ENCODE data around the gene NR2F1.
A peak's percentile ranks its signal among the peaks of the same experiment; 100 is the strongest.

Gene NR2F1

DNA sequence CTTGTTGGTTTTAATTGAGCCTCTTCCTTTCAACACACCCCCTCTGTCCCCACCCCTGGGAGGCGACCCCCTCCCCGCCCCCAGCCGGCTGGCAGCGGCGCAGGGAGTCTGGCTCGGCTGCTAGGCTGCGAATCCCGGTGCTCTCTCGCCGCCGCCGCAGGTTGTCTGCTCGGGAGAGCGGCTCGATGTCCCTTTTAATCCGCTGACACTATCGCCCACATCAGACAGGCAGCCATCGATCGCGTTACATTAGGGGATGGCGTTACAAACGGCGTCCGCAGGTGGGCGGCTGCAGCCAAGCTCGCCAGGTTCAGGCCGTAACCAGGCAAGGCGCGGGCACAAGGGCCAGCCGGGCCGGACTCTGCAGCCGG is 3.3 kb upstream of the NR2F1 start:
- H3K9me3 ChIP-seq (ENCODE audit: insufficient read depth, low read length), result no peaks in the 10 kb centered on the region
- peaks cover 89% of the 10 kb centered on the region for H3K27me3 ChIP-seq (ENCODE audit: insufficient read depth, insufficient read length)
- no peak for DNase-seq (ENCODE audit: low read depth, low spot score)
- H3K4me1 ChIP-seq (ENCODE audit: insufficient read depth, insufficient read length), result peaks cover 10% of the 10 kb centered on the region
- H3K9ac ChIP-seq (ENCODE audit: insufficient read length, low read depth), result peak overlapping the region; percentile 50
- no peaks in the 10 kb centered on the region for H3K36me3 ChIP-seq (ENCODE audit: insufficient read depth, insufficient read length, low read length)
- TF ChIP-seq SUZ12 (IDR thresholded peaks at IDR 0.05; ENCODE audit: extremely low read depth, insufficient read depth, insufficient read length), result peak; percentile 38
- TF ChIP-seq YY1 (IDR thresholded peaks at IDR 0.05; ENCODE audit: insufficient read depth, insufficient read length), result no peak
- TF ChIP-seq ZNF274 (IDR thresholded peaks at IDR 0.05; ENCODE audit: low read depth, low read length), result no peak
- H3K4me3 ChIP-seq (ENCODE audit: insufficient read length, low read depth), result peak overlapping the region; percentile 42

DNA sequence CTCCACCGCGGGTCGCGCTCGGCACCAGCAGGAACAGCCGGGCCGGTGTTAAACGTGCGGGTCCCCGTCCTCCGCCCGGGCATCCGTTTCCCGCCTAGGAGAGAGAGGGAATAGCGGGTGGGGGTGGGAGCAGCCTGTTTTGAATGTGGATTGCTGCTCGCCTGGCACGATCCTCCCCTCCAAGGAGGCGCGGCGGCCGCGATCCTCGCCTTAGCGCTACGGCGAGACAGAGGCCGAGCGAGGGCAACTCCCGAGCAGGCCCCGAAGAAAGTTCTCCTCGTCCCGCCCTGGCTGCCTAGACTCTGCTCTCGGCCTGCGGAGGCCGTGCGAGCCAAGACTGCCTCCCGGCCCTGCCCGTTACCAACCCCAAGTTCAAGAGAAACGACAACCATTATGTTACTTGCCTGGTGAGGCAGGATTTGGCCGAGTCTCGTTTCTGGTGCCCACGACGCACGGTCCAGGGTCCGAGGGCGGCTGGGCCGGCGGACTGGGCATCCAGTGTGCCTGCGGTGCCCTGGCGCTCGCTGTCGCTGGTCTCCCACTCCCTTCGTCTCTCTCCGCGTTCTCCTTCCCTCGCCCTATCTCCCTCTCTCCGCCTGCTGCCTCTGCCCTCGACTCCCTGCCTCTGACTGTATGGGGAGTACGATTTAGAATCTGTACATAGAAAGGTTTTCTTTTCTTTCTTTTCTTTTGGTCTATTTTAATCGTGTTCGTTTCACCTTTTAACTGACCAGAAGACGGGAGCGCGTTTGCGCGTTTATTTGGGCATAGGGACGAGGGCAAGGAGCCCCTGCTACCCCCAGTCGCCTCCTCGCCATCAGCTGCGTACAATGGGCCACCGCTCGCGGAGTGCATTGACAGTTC is 2.7 kb upstream of the NR2F1 start:
- H3K4me1 ChIP-seq (ENCODE audit: insufficient read depth, insufficient read length), result peaks cover 10% of the 10 kb centered on the region
- H3K36me3 ChIP-seq (ENCODE audit: insufficient read depth, insufficient read length, low read length), result no peaks in the 10 kb centered on the region
- peaks cover 86% of the 10 kb centered on the region for H3K27me3 ChIP-seq (ENCODE audit: insufficient read depth, insufficient read length)
- H3K9ac ChIP-seq (ENCODE audit: insufficient read length, low read depth), result peak overlapping the region; percentile 56
- no peak for TF ChIP-seq ZNF274 (IDR thresholded peaks at IDR 0.05; ENCODE audit: low read depth, low read length)
- no peak for TF ChIP-seq YY1 (IDR thresholded peaks at IDR 0.05; ENCODE audit: insufficient read depth, insufficient read length)
- peak; percentile 76 for TF ChIP-seq SUZ12 (IDR thresholded peaks at IDR 0.05; ENCODE audit: extremely low read depth, insufficient read depth, insufficient read length)
- DNase-seq (ENCODE audit: low read depth, low spot score), result no peak
- H3K9me3 ChIP-seq (ENCODE audit: insufficient read depth, low read length), result no peaks in the 10 kb centered on the region
- H3K4me3 ChIP-seq (ENCODE audit: insufficient read length, low read depth), result peak overlapping the region; percentile 42

DNA sequence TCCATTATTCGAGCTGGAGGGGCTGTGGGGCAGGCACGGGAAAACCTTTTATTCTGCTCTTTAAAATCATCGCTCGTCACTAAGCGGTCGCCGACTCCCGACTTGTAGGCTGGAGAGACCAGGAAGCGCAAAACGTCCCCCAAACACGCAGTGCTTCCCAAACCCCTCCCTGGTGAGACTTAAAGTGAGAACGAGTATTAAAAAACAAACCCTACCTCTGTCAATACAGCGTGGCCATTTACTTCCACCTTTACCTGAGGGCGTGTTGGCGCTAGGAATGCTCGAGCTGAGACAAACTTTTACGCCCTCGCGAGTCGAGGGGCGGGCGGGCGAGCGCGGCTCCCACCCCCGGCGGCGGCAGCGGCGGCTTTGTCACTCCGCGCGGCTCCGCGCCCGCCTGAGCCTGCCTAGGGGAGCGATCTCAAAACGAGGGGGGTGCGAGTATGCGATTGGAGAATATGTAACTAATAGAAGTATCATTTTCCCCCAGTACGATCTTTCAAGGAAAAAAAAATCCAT is 2.0 kb upstream of the NR2F1 start, which contains the start of gene NR2F1-AS1:
TSS of gene NR2F1-AS1 (minus strand) at position 293 of the 519 bp plus-strand sequence.
- Histone ChIP-seq H3K9ac (ENCODE audit: insufficient read length, low read depth) (peak within 1 kb of the TSS; percentile 56), H3K4me1 (ENCODE audit: insufficient read depth, insufficient read length) (peaks cover 10% of the 10 kb centered on the region), H3K27me3 (ENCODE audit: insufficient read depth, insufficient read length) (peaks cover 85% of the 10 kb centered on the region)

DNA sequence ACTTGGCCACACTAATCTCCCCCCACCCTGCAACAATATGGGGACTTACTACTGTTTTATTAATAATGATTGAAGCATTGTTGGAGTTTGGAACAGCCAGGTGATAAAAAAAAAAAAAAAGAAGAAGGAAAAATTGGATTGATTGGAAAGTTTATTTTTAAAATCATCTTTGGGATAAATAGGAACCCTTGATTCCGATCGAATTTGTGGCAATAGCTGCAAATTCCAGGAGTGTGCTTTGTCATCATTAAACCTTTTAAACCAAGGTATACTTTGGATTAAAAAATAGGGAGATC is 907 bp upstream of the NR2F1 start:
- Histone ChIP-seq H3K4me3 (ENCODE audit: insufficient read length, low read depth) (no peak overlapping the region), H3K9me3 (ENCODE audit: insufficient read depth, low read length) (no peaks in the 10 kb centered on the region), H3K4me1 (ENCODE audit: insufficient read depth, insufficient read length) (peaks cover 10% of the 10 kb centered on the region), H3K36me3 (ENCODE audit: insufficient read depth, insufficient read length, low read length) (no peaks in the 10 kb centered on the region), H3K27me3 (ENCODE audit: insufficient read depth, insufficient read length) (peaks cover 85% of the 10 kb centered on the region), H3K9ac (ENCODE audit: insufficient read length, low read depth) (no peak overlapping the region)
- TF ChIP-seq SUZ12 (IDR thresholded peaks at IDR 0.05; ENCODE audit: extremely low read depth, insufficient read depth, insufficient read length) (no peak), YY1 (IDR thresholded peaks at IDR 0.05; ENCODE audit: insufficient read depth, insufficient read length) (no peak), ZNF274 (IDR thresholded peaks at IDR 0.05; ENCODE audit: low read depth, low read length) (no peak)
- DNase-seq (ENCODE audit: low read depth, low spot score), result no peak

More for the DNA sequence above, 2.0 kb upstream of the NR2F1 start, which contains the start of gene NR2F1-AS1:
- Histone ChIP-seq H3K36me3 (ENCODE audit: insufficient read depth, insufficient read length, low read length) (no peaks in the 10 kb centered on the region), H3K9me3 (ENCODE audit: insufficient read depth, low read length) (no peaks in the 10 kb centered on the region), H3K4me3 (ENCODE audit: insufficient read length, low read depth) (peak within 1 kb of the TSS; percentile 42)
- DNase-seq (ENCODE audit: low read depth, low spot score), result no peak
- no peak for TF ChIP-seq YY1 (IDR thresholded peaks at IDR 0.05; ENCODE audit: insufficient read depth, insufficient read length)

DNA sequence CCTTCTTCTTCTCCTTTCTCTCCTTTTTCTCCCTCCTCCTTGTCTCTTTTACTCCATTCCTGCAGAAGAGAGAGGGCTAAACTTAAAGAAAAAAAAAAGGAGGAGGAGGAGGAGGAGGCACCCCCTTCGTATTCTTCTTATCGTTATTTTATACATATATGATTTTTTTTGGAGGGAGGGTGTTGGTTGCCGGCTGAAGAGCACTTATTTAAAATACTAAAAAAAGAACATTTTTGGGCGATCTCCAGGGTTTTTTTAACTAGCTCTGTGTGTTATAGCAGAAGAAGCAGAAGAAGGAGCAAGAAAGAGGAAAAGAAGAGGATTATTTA is 381 bp downstream of the NR2F1 start:
- TF ChIP-seq SUZ12 (IDR thresholded peaks at IDR 0.05; ENCODE audit: extremely low read depth, insufficient read depth, insufficient read length) (no peak), YY1 (IDR thresholded peaks at IDR 0.05; ENCODE audit: insufficient read depth, insufficient read length) (no peak), ZNF274 (IDR thresholded peaks at IDR 0.05; ENCODE audit: low read depth, low read length) (no peak)
- no peak overlapping the region for H3K9ac ChIP-seq (ENCODE audit: insufficient read length, low read depth)
- H3K36me3 ChIP-seq (ENCODE audit: insufficient read depth, insufficient read length, low read length), result no peaks in the 10 kb centered on the region
- peaks cover 85% of the 10 kb centered on the region for H3K27me3 ChIP-seq (ENCODE audit: insufficient read depth, insufficient read length)
- H3K4me1 ChIP-seq (ENCODE audit: insufficient read depth, insufficient read length), result peaks cover 18% of the 10 kb centered on the region
- H3K9me3 ChIP-seq (ENCODE audit: insufficient read depth, low read length), result no peaks in the 10 kb centered on the region
- no peak for DNase-seq (ENCODE audit: low read depth, low spot score)
- no peak overlapping the region for H3K4me3 ChIP-seq (ENCODE audit: insufficient read length, low read depth)

DNA sequence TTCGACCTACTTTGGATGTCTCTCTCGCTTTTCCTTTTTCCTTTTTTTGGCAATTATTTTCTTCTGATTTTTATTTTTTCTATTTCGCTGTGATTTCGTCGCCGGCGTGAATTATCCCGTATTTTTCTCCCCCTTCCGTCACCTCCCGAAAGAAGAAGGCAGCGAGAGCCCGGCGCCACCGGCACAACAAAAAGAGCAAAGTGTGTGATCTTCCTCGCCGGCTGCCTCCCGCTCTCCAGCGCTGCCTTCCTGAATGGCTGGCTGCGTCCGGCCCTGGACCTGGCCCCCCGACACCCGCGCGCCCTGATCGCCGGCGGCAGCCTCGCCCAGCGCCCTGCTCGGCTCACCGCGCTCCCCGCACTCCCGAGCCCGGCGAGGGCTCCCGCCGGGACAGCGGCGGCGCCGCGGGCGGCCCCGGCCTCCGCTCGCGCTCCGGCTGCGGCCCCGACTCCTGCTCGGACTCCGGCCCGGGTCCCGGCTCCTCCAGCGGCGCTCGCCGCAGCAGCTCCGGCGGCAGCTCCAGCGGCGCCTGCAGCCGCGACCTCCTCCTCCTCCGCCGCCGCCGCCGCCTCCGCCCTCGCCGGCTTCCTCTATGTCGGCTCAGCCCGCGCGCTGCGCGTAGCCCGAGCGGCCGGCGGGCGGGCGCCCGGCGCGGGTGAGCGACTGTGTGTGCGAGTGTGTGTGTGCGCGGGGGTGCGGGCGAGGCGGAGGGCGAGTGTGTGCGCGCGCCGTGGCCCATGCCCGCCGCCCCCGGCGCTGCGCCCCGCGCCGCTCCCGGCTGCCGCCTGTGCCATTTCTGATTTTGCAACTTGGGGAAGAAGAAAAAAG is 960 bp downstream of the NR2F1 start:
- Histone ChIP-seq H3K9me3 (ENCODE audit: insufficient read depth, low read length) (no peaks in the 10 kb centered on the region), H3K4me3 (ENCODE audit: insufficient read length, low read depth) (peak overlapping the region; percentile 24), H3K27me3 (ENCODE audit: insufficient read depth, insufficient read length) (peaks cover 85% of the 10 kb centered on the region), H3K36me3 (ENCODE audit: insufficient read depth, insufficient read length, low read length) (no peaks in the 10 kb centered on the region), H3K9ac (ENCODE audit: insufficient read length, low read depth) (peak overlapping the region; percentile 21), H3K4me1 (ENCODE audit: insufficient read depth, insufficient read length) (peaks cover 16% of the 10 kb centered on the region)
- no peak for TF ChIP-seq YY1 (IDR thresholded peaks at IDR 0.05; ENCODE audit: insufficient read depth, insufficient read length)
- no peak for TF ChIP-seq ZNF274 (IDR thresholded peaks at IDR 0.05; ENCODE audit: low read depth, low read length)
- TF ChIP-seq SUZ12 (IDR thresholded peaks at IDR 0.05; ENCODE audit: extremely low read depth, insufficient read depth, insufficient read length), result no peak
- no peak for DNase-seq (ENCODE audit: low read depth, low spot score)

DNA sequence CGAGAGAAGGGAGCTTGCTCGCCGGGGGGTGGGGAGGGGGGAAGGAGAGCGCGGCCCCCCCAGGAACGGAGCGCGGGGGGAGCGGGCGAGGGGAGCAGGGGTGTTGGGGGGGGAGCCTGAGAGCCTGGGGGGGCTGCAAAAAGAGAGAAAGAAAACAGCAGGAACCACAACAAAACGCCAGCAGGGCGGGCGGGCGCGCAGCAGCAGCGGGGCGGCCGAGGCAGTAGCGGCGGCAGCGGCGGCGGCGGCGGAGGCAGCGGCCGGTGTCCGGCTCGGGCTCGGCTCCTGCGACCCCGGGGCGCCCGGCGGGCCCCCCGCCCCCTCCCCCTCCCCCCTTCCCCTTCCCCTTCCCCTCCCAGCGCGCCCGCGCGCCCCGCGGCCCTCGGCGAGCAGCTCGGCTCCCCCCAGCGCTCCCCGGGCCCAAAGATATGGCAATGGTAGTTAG is 1.6 kb downstream of the NR2F1 start:
- H3K9ac ChIP-seq (ENCODE audit: insufficient read length, low read depth), result no peak overlapping the region

More for the DNA sequence above, 1.6 kb downstream of the NR2F1 start:
- no peaks in the 10 kb centered on the region for H3K9me3 ChIP-seq (ENCODE audit: insufficient read depth, low read length)
- no peaks in the 10 kb centered on the region for H3K36me3 ChIP-seq (ENCODE audit: insufficient read depth, insufficient read length, low read length)
- no peak for DNase-seq (ENCODE audit: low read depth, low spot score)
- H3K4me1 ChIP-seq (ENCODE audit: insufficient read depth, insufficient read length), result peaks cover 15% of the 10 kb centered on the region
- H3K4me3 ChIP-seq (ENCODE audit: insufficient read length, low read depth), result peak overlapping the region; percentile 26
- TF ChIP-seq SUZ12 (IDR thresholded peaks at IDR 0.05; ENCODE audit: extremely low read depth, insufficient read depth, insufficient read length), result no peak
- TF ChIP-seq YY1 (IDR thresholded peaks at IDR 0.05; ENCODE audit: insufficient read depth, insufficient read length), result no peak
- no peak for TF ChIP-seq ZNF274 (IDR thresholded peaks at IDR 0.05; ENCODE audit: low read depth, low read length)
- peaks cover 85% of the 10 kb centered on the region for H3K27me3 ChIP-seq (ENCODE audit: insufficient read depth, insufficient read length)
